ENCODE measurements around the gene PPP6R3. TPM values are rescaled to one million over a fixed set of nuclear protein-coding genes. Genes with fewer than 3 reads are reported as not detected.
A peak's percentile ranks its signal among the peaks of the same experiment; 100 is the strongest.

PPP6R3 gene
- 80.9 TPM for total RNA-seq
- 10 to 100 TPM; 44.3 to 62.3 (median 51.6) TPM for polyA plus RNA-seq (ENCODE audit: insufficient read depth in 1 of 8, insufficient read length in 8 of 8, low replicate concordance in 1 of 8)
- long read RNA-seq, donor 1, partial matches to known transcripts = 0 of 1 reads
- long read RNA-seq, donor 1, other reads (novel, unspliced or antisense) = 0 of 1 reads
- long read RNA-seq, donor 2 = 0 reads
- long read RNA-seq, donor 3, partial matches to known transcripts = 0 of 2 reads
- long read RNA-seq, donor 3, other reads (novel, unspliced or antisense) = 0 of 2 reads
- long read RNA-seq, donor 4 = 0 reads
- long read RNA-seq, donor 5, full-length matches to known transcripts = 2 of 2 reads
- long read RNA-seq, donor 5, partial matches to known transcripts = 0 of 2 reads
- long read RNA-seq, donor 5, other reads (novel, unspliced or antisense) = 0 of 2 reads
- long read RNA-seq, donor 6, full-length matches to known transcripts = 2 of 2 reads
- long read RNA-seq, donor 6, partial matches to known transcripts = 0 of 2 reads
- long read RNA-seq, donor 6, other reads (novel, unspliced or antisense) = 0 of 2 reads
- long read RNA-seq, donor 7, partial matches to known transcripts = 0 of 2 reads
- long read RNA-seq, donor 7, other reads (novel, unspliced or antisense) = 0 of 2 reads
- long read RNA-seq, donor 8, full-length matches to known transcripts = 1 of 1 reads
- long read RNA-seq, donor 8, partial matches to known transcripts = 0 of 1 reads
- long read RNA-seq, donor 8, other reads (novel, unspliced or antisense) = 0 of 1 reads
- long read RNA-seq, donor 9, full-length matches to known transcripts = 2 of 22 reads
- long read RNA-seq, donor 9, partial matches to known transcripts = 20 of 22 reads
- long read RNA-seq, donor 9, other reads (novel, unspliced or antisense) = 0 of 22 reads
- long read RNA-seq, donor 10, partial matches to known transcripts = 0 of 1 reads
- long read RNA-seq, donor 10, other reads (novel, unspliced or antisense) = 0 of 1 reads
- long read RNA-seq, donor 11 = 0 reads

- under 1% methylated on average over 76 of the region's 92 CpGs for WGBS (ENCODE audit: insufficient coverage)
- Histone ChIP-seq H3K27ac (ENCODE audit: low read length) (peak within 1 kb of the TSS; percentile 97), H3K9me3 (replicated peaks; ENCODE audit: control insufficient read depth, low read depth, low read length) (no peaks in the 10 kb centered on the region), H3K27me3 (ENCODE audit: control insufficient read depth, insufficient read depth, low read length) (no peaks in the 10 kb centered on the region), H3K36me3 (ENCODE audit: control insufficient read depth, insufficient read depth, low read length) (no peaks in the 10 kb centered on the region), H3K4me1 (ENCODE audit: control insufficient read depth, insufficient read depth, low read length) (peaks cover 25% of the 10 kb centered on the region), H3K4me3 (ENCODE audit: low read length) (peak within 1 kb of the TSS; percentile 86)
- DNase-seq = peak; percentile 72
Observed at GRCh38 chr11:68460741-68461574, at the start of gene PPP6R3. Gene PPP6R3 (plus strand): TSS chr11:68460752. CDS start chr11:68537665, 76,913 bp downstream.

GRCh38 chr11:68411501-68411991 is 49.0 kb upstream of the PPP6R3 start:
- H3K27me3 ChIP-seq (ENCODE audit: control insufficient read depth, insufficient read depth, low read length) = no peaks in the 10 kb centered on the region
- H3K27ac ChIP-seq (ENCODE audit: low read length) = peak overlapping the region; percentile 83
- WGBS (ENCODE audit: insufficient coverage) = 84% methylated on average over 17 of the region's 17 CpGs
- H3K4me3 ChIP-seq (ENCODE audit: low read length) = no peak overlapping the region
- peaks cover 41% of the 10 kb centered on the region for H3K4me1 ChIP-seq (ENCODE audit: control insufficient read depth, insufficient read depth, low read length)
- peak; percentile 79 for DNase-seq
- peaks cover 88% of the 10 kb centered on the region for H3K36me3 ChIP-seq (ENCODE audit: control insufficient read depth, insufficient read depth, low read length)
- H3K9me3 ChIP-seq (replicated peaks; ENCODE audit: control insufficient read depth, low read depth, low read length) = no peaks in the 10 kb centered on the region

- H3K4me1 ChIP-seq (ENCODE audit: control insufficient read depth, insufficient read depth, low read length) = peaks cover 41% of the 10 kb centered on the region
- peak; percentile 58 for DNase-seq
- WGBS (ENCODE audit: insufficient coverage) = 60% methylated on average over 19 of the region's 24 CpGs
- H3K27me3 ChIP-seq (ENCODE audit: control insufficient read depth, insufficient read depth, low read length) = no peaks in the 10 kb centered on the region
- no peak overlapping the region for H3K4me3 ChIP-seq (ENCODE audit: low read length)
- peak overlapping the region; percentile 83 for H3K27ac ChIP-seq (ENCODE audit: low read length)
- H3K36me3 ChIP-seq (ENCODE audit: control insufficient read depth, insufficient read depth, low read length) = peaks cover 86% of the 10 kb centered on the region
- H3K9me3 ChIP-seq (replicated peaks; ENCODE audit: control insufficient read depth, low read depth, low read length) = no peaks in the 10 kb centered on the region
Observed at GRCh38 chr11:68412593-68413475, 47.7 kb upstream of the PPP6R3 start.

GRCh38 chr11:68413591-68413999 is 47.0 kb upstream of the PPP6R3 start:
- no peaks in the 10 kb centered on the region for H3K9me3 ChIP-seq (replicated peaks; ENCODE audit: control insufficient read depth, low read depth, low read length)
- peaks cover 84% of the 10 kb centered on the region for H3K36me3 ChIP-seq (ENCODE audit: control insufficient read depth, insufficient read depth, low read length)
- DNase-seq = no peak
- H3K4me1 ChIP-seq (ENCODE audit: control insufficient read depth, insufficient read depth, low read length) = peaks cover 41% of the 10 kb centered on the region
- 77% methylated on average over 27 of the region's 27 CpGs for WGBS (ENCODE audit: insufficient coverage)
- no peaks in the 10 kb centered on the region for H3K27me3 ChIP-seq (ENCODE audit: control insufficient read depth, insufficient read depth, low read length)
- H3K4me3 ChIP-seq (ENCODE audit: low read length) = no peak overlapping the region
- H3K27ac ChIP-seq (ENCODE audit: low read length) = peak overlapping the region; percentile 3

GRCh38 chr11:68414496-68415221 is 45.9 kb upstream of the PPP6R3 start:
- WGBS (ENCODE audit: insufficient coverage) = 62% methylated on average over 18 of the region's 19 CpGs
- H3K4me1 ChIP-seq (ENCODE audit: control insufficient read depth, insufficient read depth, low read length) = peaks cover 41% of the 10 kb centered on the region
- no peaks in the 10 kb centered on the region for H3K9me3 ChIP-seq (replicated peaks; ENCODE audit: control insufficient read depth, low read depth, low read length)
- no peaks in the 10 kb centered on the region for H3K27me3 ChIP-seq (ENCODE audit: control insufficient read depth, insufficient read depth, low read length)
- no peak overlapping the region for H3K4me3 ChIP-seq (ENCODE audit: low read length)
- peak; percentile 48 for DNase-seq
- H3K36me3 ChIP-seq (ENCODE audit: control insufficient read depth, insufficient read depth, low read length) = peaks cover 82% of the 10 kb centered on the region
- no peak overlapping the region for H3K27ac ChIP-seq (ENCODE audit: low read length)

GRCh38 chr11:68416070-68416578 is 44.4 kb upstream of the PPP6R3 start:
- no peaks in the 10 kb centered on the region for H3K9me3 ChIP-seq (replicated peaks; ENCODE audit: control insufficient read depth, low read depth, low read length)
- no peak overlapping the region for H3K27ac ChIP-seq (ENCODE audit: low read length)
- H3K36me3 ChIP-seq (ENCODE audit: control insufficient read depth, insufficient read depth, low read length) = peaks cover 74% of the 10 kb centered on the region
- H3K27me3 ChIP-seq (ENCODE audit: control insufficient read depth, insufficient read depth, low read length) = no peaks in the 10 kb centered on the region
- H3K4me3 ChIP-seq (ENCODE audit: low read length) = no peak overlapping the region
- WGBS (ENCODE audit: insufficient coverage) = 92% methylated on average over 21 of the region's 22 CpGs
- no peak for DNase-seq
- peaks cover 32% of the 10 kb centered on the region for H3K4me1 ChIP-seq (ENCODE audit: control insufficient read depth, insufficient read depth, low read length)

GRCh38 chr11:68418648-68419047 is 41.9 kb upstream of the PPP6R3 start:
- Histone ChIP-seq H3K27ac (ENCODE audit: low read length) (no peak overlapping the region), H3K27me3 (ENCODE audit: control insufficient read depth, insufficient read depth, low read length) (no peaks in the 10 kb centered on the region), H3K36me3 (ENCODE audit: control insufficient read depth, insufficient read depth, low read length) (peaks cover 55% of the 10 kb centered on the region), H3K4me3 (ENCODE audit: low read length) (no peak overlapping the region), H3K4me1 (ENCODE audit: control insufficient read depth, insufficient read depth, low read length) (peaks cover 17% of the 10 kb centered on the region), H3K9me3 (replicated peaks; ENCODE audit: control insufficient read depth, low read depth, low read length) (no peaks in the 10 kb centered on the region)
- DNase-seq = no peak
- 79% methylated on average over 6 of the region's 6 CpGs for WGBS (ENCODE audit: insufficient coverage)

- Histone ChIP-seq H3K27me3 (ENCODE audit: control insufficient read depth, insufficient read depth, low read length) (no peaks in the 10 kb centered on the region), H3K4me3 (ENCODE audit: low read length) (no peak overlapping the region), H3K27ac (ENCODE audit: low read length) (no peak overlapping the region), H3K36me3 (ENCODE audit: control insufficient read depth, insufficient read depth, low read length) (peaks cover 54% of the 10 kb centered on the region), H3K9me3 (replicated peaks; ENCODE audit: control insufficient read depth, low read depth, low read length) (no peaks in the 10 kb centered on the region), H3K4me1 (ENCODE audit: control insufficient read depth, insufficient read depth, low read length) (peaks cover 26% of the 10 kb centered on the region)
- WGBS (ENCODE audit: insufficient coverage) = 97% methylated on average over 4 of the region's 7 CpGs
- DNase-seq = no peak
Observed at GRCh38 chr11:68420171-68420570, 40.4 kb upstream of the PPP6R3 start.
